ENCODE results near the gene PDE9A. TPM values are rescaled to one million over a fixed set of nuclear protein-coding genes. Genes with fewer than 3 reads are reported as not detected.

The PDE9A gene
- polyA plus RNA-seq, 1 experiment: 0.14 TPM

GRCh38 chr21:42645211-42646075 lies 8.0 kb upstream of the PDE9A start:
- ChIA-PET CTCF (no interaction called here), POLR2A (no interaction called here)
- DNase-seq (ENCODE audit: low read depth, low spot score): no peak
- Histone ChIP-seq H3K9me3 (ENCODE audit: control insufficient read depth, insufficient read depth, low read length) (no peaks in the 10 kb centered on the region; the same call in 1 of the 2 replicates), H3K4me3 (ENCODE audit: low read depth, low read length) (no peak overlapping the region), H3K27me3 (ENCODE audit: control insufficient read depth, insufficient read depth, low read length) (peaks cover 13% of the 10 kb centered on the region), H3K27ac (ENCODE audit: low read depth, low read length) (no peak overlapping the region)
- TF ChIP-seq CTCF (IDR thresholded peaks at IDR 0.05; ENCODE audit: low read depth, low read length): no peak

- POLR2A ChIA-PET: no interaction called here
- Histone ChIP-seq H3K27ac (ENCODE audit: low read depth, low read length) (no peak overlapping the region), H3K4me3 (ENCODE audit: low read depth, low read length) (no peak overlapping the region), H3K27me3 (ENCODE audit: control insufficient read depth, insufficient read depth, low read length) (peaks cover 10% of the 10 kb centered on the region), H3K9me3 (ENCODE audit: control insufficient read depth, insufficient read depth, low read length) (no peaks in the 10 kb centered on the region; the same call in 1 of the 2 replicates)
- CTCF ChIA-PET: no interaction called here
- TF ChIP-seq CTCF (IDR thresholded peaks at IDR 0.05; ENCODE audit: low read depth, low read length): no peak
- DNase-seq (ENCODE audit: low read depth, low spot score): no peak
Measured at GRCh38 chr21:42646076-42646825, 7.2 kb upstream of the PDE9A start.

- no peaks in the 10 kb centered on the region; the same call in 1 of the 2 replicates for H3K9me3 ChIP-seq (ENCODE audit: control insufficient read depth, insufficient read depth, low read length)
- ChIA-PET CTCF (no interaction called here), POLR2A (no interaction called here)
- H3K4me3 ChIP-seq (ENCODE audit: low read depth, low read length): no peak overlapping the region
- no peak for DNase-seq (ENCODE audit: low read depth, low spot score)
- H3K27me3 ChIP-seq (ENCODE audit: control insufficient read depth, insufficient read depth, low read length): peaks cover 12% of the 10 kb centered on the region
- H3K27ac ChIP-seq (ENCODE audit: low read depth, low read length): no peak overlapping the region
- TF ChIP-seq CTCF (IDR thresholded peaks at IDR 0.05; ENCODE audit: low read depth, low read length): no peak
Measured at GRCh38 chr21:42646836-42647235, 6.6 kb upstream of the PDE9A start.

GRCh38 chr21:42648606-42649005 lies 4.8 kb upstream of the PDE9A start:
- no peak overlapping the region for H3K4me3 ChIP-seq (ENCODE audit: low read depth, low read length)
- H3K27me3 ChIP-seq (ENCODE audit: control insufficient read depth, insufficient read depth, low read length): peaks cover 20% of the 10 kb centered on the region
- H3K9me3 ChIP-seq (ENCODE audit: control insufficient read depth, insufficient read depth, low read length): no peaks in the 10 kb centered on the region; the same call in 1 of the 2 replicates
- POLR2A ChIA-PET: no interaction called here
- CTCF ChIA-PET: no interaction called here
- H3K27ac ChIP-seq (ENCODE audit: low read depth, low read length): no peak overlapping the region
- DNase-seq (ENCODE audit: low read depth, low spot score): no peak
- no peak for TF ChIP-seq CTCF (IDR thresholded peaks at IDR 0.05; ENCODE audit: low read depth, low read length)
